GM12892 (cell line): ENCODE results near the gene BAIAP2.

ENCODE experiments used
- POLR2A ChIP-seq: IDR thresholded peaks from 2 replicates; pipeline ENCODE4 v1.6.1; 2011; ENCODE audit warnings: low read depth, low read length, control low read depth
- POLR2AphosphoS5 ChIP-seq: IDR thresholded peaks from 2 replicates; pipeline ENCODE4 v1.6.1; 2011; ENCODE audit warnings: low read depth, low read length, control low read depth
- TAF1 ChIP-seq: IDR thresholded peaks from 2 replicates; pipeline ENCODE4 v1.6.1; 2011; ENCODE audit warnings: low read depth, mild to moderate bottlenecking, control low read depth, low read length, borderline replicate concordance

- TF ChIP-seq POLR2A (no peak), POLR2AphosphoS5 (no peak), TAF1 (no peak)
These were observed 80.3 kb downstream of the BAIAP2 start for GRCh38 chr17:81115219-81115618.
